ENCODE data around the gene ZFP82. TPM values are rescaled to one million over a fixed set of nuclear protein-coding genes. Genes with fewer than 3 reads are reported as not detected.
A peak's percentile ranks its signal among the peaks of the same experiment; 100 is the strongest.

The ZFP82 gene
- total and polyA plus RNA-seq, 2 of the 4 experiments (the other 2 are of a cell fraction) = 1.6 to 3.9 TPM

DNA sequence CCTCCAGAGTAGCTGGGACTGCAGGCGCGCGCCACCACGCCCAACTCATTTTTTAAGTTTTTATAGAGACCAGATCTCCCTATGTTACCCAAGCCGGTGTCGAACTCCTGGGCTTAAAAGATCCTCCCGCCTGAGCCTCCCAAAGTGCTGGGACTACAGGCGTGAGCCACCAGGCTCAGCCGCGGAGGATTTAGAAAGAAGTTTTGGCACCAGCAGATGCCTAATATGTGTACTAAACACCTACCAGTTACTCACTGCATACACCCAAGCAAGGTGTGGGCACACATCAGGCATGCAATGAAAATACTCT lies 39.0 kb downstream of the ZFP82 start:
- no peak overlapping the region for H3K4ac ChIP-seq (ENCODE audit: low read depth, low read length)
- no peaks in the 10 kb centered on the region for H4K20me1 ChIP-seq (ENCODE audit: insufficient read depth, low read length)
- DNase-seq (no peak), ATAC-seq (ENCODE audit: low read depth) (no peak)
- 0 out of 2 replicates have a peak overlapping the region, but pooled peaks have one; percentile 13 for H3K27ac ChIP-seq (ENCODE audit: insufficient read depth, low read length)
- TF ChIP-seq RFX5 (IDR thresholded peaks at IDR 0.05; ENCODE audit: low read depth, low read length) (no peak), MXI1 (IDR thresholded peaks at IDR 0.05; ENCODE audit: borderline replicate concordance, low read depth, low read length) (no peak), USF2 (IDR thresholded peaks at IDR 0.05; ENCODE audit: low read depth, low read length) (no peak), SMC3 (IDR thresholded peaks at IDR 0.05; ENCODE audit: low read depth, low read length) (no peak), ELK1 (IDR thresholded peaks at IDR 0.05; ENCODE audit: borderline replicate concordance, low read depth, low read length) (no peak), POLR2A (IDR thresholded peaks at IDR 0.05; ENCODE audit: low read depth, low read length) (no peak), MAZ (IDR thresholded peaks at IDR 0.05; ENCODE audit: borderline replicate concordance, low read depth, low read length) (no peak), FOS (IDR thresholded peaks at IDR 0.05; ENCODE audit: low read depth, low read length) (no peak), MAFK (IDR thresholded peaks at IDR 0.05; ENCODE audit: low read depth, low read length) (no peak), RAD21 (IDR thresholded peaks at IDR 0.05; ENCODE audit: low read length) (no peak), RCOR1 (IDR thresholded peaks at IDR 0.05; ENCODE audit: insufficient replicate concordance, low read length) (no peak), CHD1 (IDR thresholded peaks at IDR 0.05; ENCODE audit: low read depth, low read length) (no peak), BHLHE40 (IDR thresholded peaks at IDR 0.05; ENCODE audit: low read depth, low read length) (no peak), CEBPB (IDR thresholded peaks at IDR 0.05; ENCODE audit: low read depth, low read length) (no peak), NFE2L2 (IDR thresholded peaks at IDR 0.05; ENCODE audit: low read depth, low read length) (no peak), CTCF (conservative IDR thresholded peaks at IDR 0.05; ENCODE audit: low read depth, low read length) (no peak)
- H2BK5ac ChIP-seq (ENCODE audit: low read depth, low read length, poor library complexity, severe bottlenecking) = no peak overlapping the region
- 65% methylated on average over 6 of the region's 10 CpGs; no CpG with 5 or more reads in 1 of the 2 experiments for WGBS, 2 experiments (ENCODE audit: extremely low coverage in 2 of 2, insufficient read length in 1 of 2)
- H3K18ac ChIP-seq (ENCODE audit: low read depth, low read length) = no peak overlapping the region
- H3K27me3 ChIP-seq (ENCODE audit: control insufficient read depth, insufficient read depth, low read length) = no peaks in the 10 kb centered on the region
- CTCF ChIA-PET = no interaction called here
- in situ Hi-C loops (cut with MboI; ENCODE audit: low sequenced_read_pairs) = no loop called here
- intact Hi-C loops (cut with micrococcal nuclease) = loop anchor here (5.0 kb wide), 2 partner anchors 38 to 162 kb away; partner anchors contain the start of genes ZFP82 and ZNF146
- no peak overlapping the region for H2BK120ac ChIP-seq (ENCODE audit: low read depth, low read length)
- POLR2A ChIA-PET (ENCODE audit: unreplicated experiment) = no interaction called here
- no peaks in the 10 kb centered on the region; the same call in 1 of the 2 replicates for H3K9me3 ChIP-seq (ENCODE audit: control insufficient read depth, insufficient read depth, low read length)
- peak overlapping the region; percentile 59 for H3K9ac ChIP-seq (ENCODE audit: low read depth, low read length)
- H2BK20ac ChIP-seq (ENCODE audit: low read depth, low read length) = no peak overlapping the region
- H3K4me2 ChIP-seq (ENCODE audit: low read depth, low read length) = peak overlapping the region; percentile 78
- H2BK15ac ChIP-seq (ENCODE audit: low read depth, low read length) = no peak overlapping the region
- peak overlapping the region; percentile 62 for H4K5ac ChIP-seq (ENCODE audit: low read depth, low read length)
- H3K14ac ChIP-seq (replicated peaks; ENCODE audit: low read depth, low read length) = no peak overlapping the region
- dilution Hi-C loops (cut with HindIII; ENCODE audit: low sequenced_read_pairs, unreplicated experiment) = no loop called here
- no peaks in the 10 kb centered on the region for H3K9me1 ChIP-seq (ENCODE audit: insufficient read depth, low read length)
- H3K4me1 ChIP-seq (ENCODE audit: control insufficient read depth, insufficient read depth, low read length) = peaks cover 4% of the 10 kb centered on the region; the same call in 1 of the 2 replicates
- no peak overlapping the region for H3K23ac ChIP-seq (ENCODE audit: low read depth, low read length)
- H3K79me1 ChIP-seq (ENCODE audit: low read depth in 1 of 2, low read length in 2 of 2) = peaks cover 8 to 16% of the 10 kb centered on the region in 2 experiments
- no peak overlapping the region for H2AK5ac ChIP-seq (ENCODE audit: low read depth, low read length)
- H4K91ac ChIP-seq (ENCODE audit: insufficient read depth, low read depth, low read length) = no peak overlapping the region
- H3K4me3 ChIP-seq (ENCODE audit: insufficient read depth, low read depth, low read length) = peak overlapping the region; percentile 50
- no peak overlapping the region for H3K56ac ChIP-seq (ENCODE audit: extremely low read depth, insufficient read depth, low read length)
- H4K8ac ChIP-seq (ENCODE audit: low read depth in 2 of 2, low read length in 2 of 2) = peak overlapping the region; percentile 91 to 93
- BruUV-seq (replicated peaks) = no TSS peak
- H2AK9ac ChIP-seq (replicated peaks; ENCODE audit: low read depth, low read length, poor library complexity) = peak overlapping the region; percentile 52
- peak overlapping the region; percentile 99 for H2AFZ ChIP-seq (replicated peaks; ENCODE audit: low read length, poor library complexity)
- no peaks in the 10 kb centered on the region for H3K36me3 ChIP-seq (ENCODE audit: control insufficient read depth, insufficient read depth, low read length)

Data from IMR-90 (cell line).